ENCODE measurements around the gene OSBPL1A.

DNA sequence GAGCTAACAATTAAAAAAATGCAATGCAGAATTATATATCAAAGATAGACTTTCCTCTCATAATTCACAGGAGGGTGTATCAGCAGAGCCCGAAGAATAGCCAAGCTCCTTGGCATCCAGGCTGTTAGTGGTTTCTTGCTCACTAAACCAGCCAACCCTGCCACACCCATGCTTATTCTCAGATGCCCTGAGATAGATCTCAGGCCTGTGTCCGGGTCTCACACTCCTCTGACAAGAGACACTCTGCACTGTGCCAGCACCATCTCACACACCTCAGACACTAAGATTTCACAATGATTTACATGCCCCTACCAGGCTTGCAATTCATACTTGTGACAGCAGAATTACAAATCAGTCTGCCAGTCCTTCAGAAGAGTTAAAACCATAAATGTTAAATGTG is 64.5 kb downstream of the OSBPL1A start:
- TF ChIP-seq, protein P1, sequence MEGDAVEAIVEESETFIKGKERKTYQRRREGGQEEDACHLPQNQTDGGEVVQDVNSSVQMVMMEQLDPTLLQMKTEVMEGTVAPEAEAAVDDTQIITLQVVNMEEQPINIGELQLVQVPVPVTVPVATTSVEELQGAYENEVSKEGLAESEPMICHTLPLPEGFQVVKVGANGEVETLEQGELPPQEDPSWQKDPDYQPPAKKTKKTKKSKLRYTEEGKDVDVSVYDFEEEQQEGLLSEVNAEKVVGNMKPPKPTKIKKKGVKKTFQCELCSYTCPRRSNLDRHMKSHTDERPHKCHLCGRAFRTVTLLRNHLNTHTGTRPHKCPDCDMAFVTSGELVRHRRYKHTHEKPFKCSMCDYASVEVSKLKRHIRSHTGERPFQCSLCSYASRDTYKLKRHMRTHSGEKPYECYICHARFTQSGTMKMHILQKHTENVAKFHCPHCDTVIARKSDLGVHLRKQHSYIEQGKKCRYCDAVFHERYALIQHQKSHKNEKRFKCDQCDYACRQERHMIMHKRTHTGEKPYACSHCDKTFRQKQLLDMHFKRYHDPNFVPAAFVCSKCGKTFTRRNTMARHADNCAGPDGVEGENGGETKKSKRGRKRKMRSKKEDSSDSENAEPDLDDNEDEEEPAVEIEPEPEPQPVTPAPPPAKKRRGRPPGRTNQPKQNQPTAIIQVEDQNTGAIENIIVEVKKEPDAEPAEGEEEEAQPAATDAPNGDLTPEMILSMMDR (IDR thresholded peaks at IDR 0.05): no peak
- TF ChIP-seq POLR2A (IDR thresholded peaks at IDR 0.05): no peak
- no peak for TF ChIP-seq POLR2AphosphoS5 (IDR thresholded peaks at IDR 0.05)

Data from suprapubic skin (tissue), 4 donors.